Measurements from ENCODE around the gene SUSD3.

Gene SUSD3

GRCh38 chr9:93077367-93077766 lies 18.9 kb downstream of the SUSD3 start:
- no peak for DNase-seq (ENCODE audit: low read depth)

- no peak for DNase-seq (ENCODE audit: low read depth)
Observed at GRCh38 chr9:93077811-93078210, 19.3 kb downstream of the SUSD3 start.

GRCh38 chr9:93079371-93079770 lies 20.9 kb downstream of the SUSD3 start:
- DNase-seq (ENCODE audit: low read depth), result no peak

- no peak for DNase-seq (ENCODE audit: low read depth)
Observed at GRCh38 chr9:93080406-93080805, 21.9 kb downstream of the SUSD3 start.

GRCh38 chr9:93081081-93081529 lies 22.6 kb downstream of the SUSD3 start:
- DNase-seq (ENCODE audit: low read depth), result no peak

GRCh38 chr9:93081931-93082330 lies 23.4 kb downstream of the SUSD3 start:
- DNase-seq (ENCODE audit: low read depth), result no peak

GRCh38 chr9:93082841-93083411 lies 24.4 kb downstream of the SUSD3 start:
- no peak for DNase-seq (ENCODE audit: low read depth)

- DNase-seq (ENCODE audit: low read depth), result no peak
Observed at GRCh38 chr9:93083592-93084470, 25.3 kb downstream of the SUSD3 start.

GRCh38 chr9:93084471-93084881 lies 26.0 kb downstream of the SUSD3 start:
- DNase-seq (ENCODE audit: low read depth), result no peak

- DNase-seq (ENCODE audit: low read depth), result no peak
Observed at GRCh38 chr9:93085676-93086075, 27.2 kb downstream of the SUSD3 start.

- no peak for DNase-seq (ENCODE audit: low read depth)
Observed at GRCh38 chr9:93086447-93087224, 28.1 kb downstream of the SUSD3 start.

GRCh38 chr9:93087971-93088655 lies 29.6 kb downstream of the SUSD3 start:
- no peak for DNase-seq (ENCODE audit: low read depth)

- DNase-seq (ENCODE audit: low read depth), result no peak
Observed at GRCh38 chr9:93088656-93089015, 30.1 kb downstream of the SUSD3 start.

GRCh38 chr9:93089024-93089423 lies 30.5 kb downstream of the SUSD3 start:
- DNase-seq (ENCODE audit: low read depth), result no peak

GRCh38 chr9:93089481-93089991 lies 31.0 kb downstream of the SUSD3 start:
- no peak for DNase-seq (ENCODE audit: low read depth)

- DNase-seq (ENCODE audit: low read depth), result no peak
Observed at GRCh38 chr9:93090091-93090655, 31.7 kb downstream of the SUSD3 start.

- no peak for DNase-seq (ENCODE audit: low read depth)
Observed at GRCh38 chr9:93091056-93091452, 32.6 kb downstream of the SUSD3 start.

- DNase-seq (ENCODE audit: low read depth), result peak; percentile 69
Observed at GRCh38 chr9:93091453-93092081, 33.1 kb downstream of the SUSD3 start.

- DNase-seq (ENCODE audit: low read depth), result no peak
Observed at GRCh38 chr9:93092251-93092991, 33.9 kb downstream of the SUSD3 start.

- DNase-seq (ENCODE audit: low read depth), result no peak
Observed at GRCh38 chr9:93093127-93093876, 34.8 kb downstream of the SUSD3 start.
